Measurements from ENCODE around the gene COPE. TPM values are rescaled to one million over a fixed set of nuclear protein-coding genes. Genes with fewer than 3 reads are reported as not detected.
A peak's percentile ranks its signal among the peaks of the same experiment; 100 is the strongest.

The COPE gene
- total and polyA plus RNA-seq, 2 of the 4 experiments (the other 2 are of a cell fraction) = 347 to 461 TPM

GRCh38 chr19:18920400-18920799 is 1.2 kb upstream of the COPE start:
- no peak overlapping the region for H2BK20ac ChIP-seq (ENCODE audit: low read depth, low read length)
- H2AK9ac ChIP-seq (replicated peaks; ENCODE audit: low read depth, low read length, poor library complexity) = peak overlapping the region; percentile 96
- H3K27me3 ChIP-seq (ENCODE audit: control insufficient read depth, insufficient read depth, low read length) = no peaks in the 10 kb centered on the region
- H2AFZ ChIP-seq (replicated peaks; ENCODE audit: low read length, poor library complexity) = no peak overlapping the region
- peak overlapping the region; percentile 65; the same call in 1 of the 2 replicates for H3K14ac ChIP-seq (replicated peaks; ENCODE audit: low read depth, low read length)
- H4K8ac ChIP-seq (ENCODE audit: low read depth in 2 of 2, low read length in 2 of 2) = peak overlapping the region; percentile 73 to 94; a peak in 2 of 4 replicates
- no peak overlapping the region for H3K18ac ChIP-seq (ENCODE audit: low read depth, low read length)
- peaks cover 7% of the 10 kb centered on the region for H3K9me1 ChIP-seq (ENCODE audit: insufficient read depth, low read length)
- H3K27ac ChIP-seq (ENCODE audit: insufficient read depth, low read length) = 0 out of 2 replicates have a peak overlapping the region, but pooled peaks have one; percentile 4
- H4K20me1 ChIP-seq (ENCODE audit: insufficient read depth, low read length) = peaks cover 26% of the 10 kb centered on the region
- H4K91ac ChIP-seq (ENCODE audit: insufficient read depth, low read depth, low read length) = peak overlapping the region; percentile 6; the same call in 1 of the 2 replicates
- no peak overlapping the region for H2BK120ac ChIP-seq (ENCODE audit: low read depth, low read length)
- H3K4me2 ChIP-seq (ENCODE audit: low read depth, low read length) = peak overlapping the region; percentile 78
- dilution Hi-C loops (cut with HindIII; ENCODE audit: low sequenced_read_pairs, unreplicated experiment) (no loop called here), in situ Hi-C loops (cut with MboI; ENCODE audit: low sequenced_read_pairs) (no loop called here), intact Hi-C loops (cut with micrococcal nuclease) (no loop called here)
- ATAC-seq (ENCODE audit: low read depth) = no peak
- no peaks in the 10 kb centered on the region for H3K9me3 ChIP-seq (ENCODE audit: control insufficient read depth, insufficient read depth, low read length)
- no TSS peak for BruUV-seq (replicated peaks)
- CTCF ChIA-PET = no interaction called here
- H3K4me1 ChIP-seq (ENCODE audit: control insufficient read depth, insufficient read depth, low read length) = peaks cover 5% of the 10 kb centered on the region
- WGBS, 2 experiments (ENCODE audit: extremely low coverage in 2 of 2, insufficient read length in 1 of 2) = 59% methylated on average over 4 of the region's 9 CpGs; no CpG with 5 or more reads in 1 of the 2 experiments
- peaks cover 25 to 48% of the 10 kb centered on the region in 2 experiments for H3K79me1 ChIP-seq (ENCODE audit: low read depth in 1 of 2, low read length in 2 of 2)
- no peak overlapping the region for H2BK15ac ChIP-seq (ENCODE audit: low read depth, low read length)
- H4K5ac ChIP-seq (ENCODE audit: low read depth, low read length) = no peak overlapping the region
- peaks cover 32% of the 10 kb centered on the region for H3K36me3 ChIP-seq (ENCODE audit: control insufficient read depth, insufficient read depth, low read length)
- DNase-seq = no peak
- peak overlapping the region; percentile 28; the same call in 1 of the 2 replicates for H3K56ac ChIP-seq (ENCODE audit: extremely low read depth, insufficient read depth, low read length)
- POLR2A ChIA-PET (ENCODE audit: unreplicated experiment) = no interaction called here
- H2BK5ac ChIP-seq (ENCODE audit: low read depth, low read length, poor library complexity, severe bottlenecking) = peak overlapping the region; percentile 24
- TF ChIP-seq SMC3 (IDR thresholded peaks at IDR 0.05; ENCODE audit: low read depth, low read length) (no peak), CTCF (conservative IDR thresholded peaks at IDR 0.05; ENCODE audit: low read depth, low read length) (no peak), MXI1 (IDR thresholded peaks at IDR 0.05; ENCODE audit: borderline replicate concordance, low read depth, low read length) (no peak), ELK1 (IDR thresholded peaks at IDR 0.05; ENCODE audit: borderline replicate concordance, low read depth, low read length) (no peak), USF2 (IDR thresholded peaks at IDR 0.05; ENCODE audit: low read depth, low read length) (no peak), FOS (IDR thresholded peaks at IDR 0.05; ENCODE audit: low read depth, low read length) (no peak), POLR2A (IDR thresholded peaks at IDR 0.05; ENCODE audit: low read depth, low read length) (no peak), MAFK (IDR thresholded peaks at IDR 0.05; ENCODE audit: low read depth, low read length) (no peak), BHLHE40 (IDR thresholded peaks at IDR 0.05; ENCODE audit: low read depth, low read length) (no peak), RFX5 (IDR thresholded peaks at IDR 0.05; ENCODE audit: low read depth, low read length) (no peak), NFE2L2 (IDR thresholded peaks at IDR 0.05; ENCODE audit: low read depth, low read length) (no peak)
- H3K4me3 ChIP-seq (ENCODE audit: insufficient read depth, low read depth, low read length) = peak overlapping the region; percentile 72
- H3K4ac ChIP-seq (ENCODE audit: low read depth, low read length) = peak overlapping the region; percentile 75; the same call in 1 of the 2 replicates
- peak overlapping the region; percentile 51 for H3K23ac ChIP-seq (ENCODE audit: low read depth, low read length)
- peak overlapping the region; percentile 78 for H2AK5ac ChIP-seq (ENCODE audit: low read depth, low read length)
- H3K9ac ChIP-seq (ENCODE audit: low read depth, low read length) = peak overlapping the region; percentile 78
